BJ (cell line): ENCODE measurements around the gene MAN2A1. TPM values are rescaled to one million over a fixed set of nuclear protein-coding genes. Genes with fewer than 3 reads are reported as not detected.

Source experiments
- CTCF ChIA-PET: fragments of 350-600 bp; formaldehyde crosslinking; extraction: SDS; loops from one replicate; lab custom pipeline; 2021; ENCODE audit warnings: antibody characterized with exemption, inconsistent platforms; lab: Yijun Ruan, JAX
- POLR2A ChIA-PET: fragments of 300-600 bp; sonication (Branson Sonifier 250); formaldehyde crosslinking; extraction: SDS; loops from one replicate; lab custom pipeline; 2021; ENCODE audit warnings: antibody characterized with exemption; lab: Charles Lee
- DNase-seq: peaks from one replicate; pipeline ENCODE4 v3.0.0-alpha.2; 2011; ENCODE audit warnings: low read depth
- H3K27me3 ChIP-seq: 2 replicates; pipeline ENCODE4 v1.6.0; 2011; ENCODE audit warnings: low read length; ENCODE audit not compliant: control insufficient read depth, insufficient read depth
- H3K36me3 ChIP-seq: 2 replicates; pipeline ENCODE4 v1.5.1; 2011; ENCODE audit warnings: low read length; ENCODE audit not compliant: control insufficient read depth, insufficient read depth
- H3K4me3 ChIP-seq: 2 replicates; pipeline ENCODE4 v1.5.1; 2011; ENCODE audit warnings: low read depth, mild to moderate bottlenecking, control low read depth, low read length
- polyA plus RNA-seq: library from polyadenylated mRNA; depleted of rRNA; stranded (reverse); fragments of >200 nt; gene quantifications from 2 replicates; pipeline ENCODE4 v1.2.3, GENCODE V29; 2011
- TF ChIP-seq, protein P1 (sequence below): IDR thresholded peaks from 2 replicates; pipeline ENCODE4 v1.5.1; 2011; ENCODE audit warnings: low read depth, mild to moderate bottlenecking, control low read depth, inconsistent platforms, low read length, moderate library complexity; ENCODE audit not compliant: insufficient read depth

The MAN2A1 gene
- polyA plus RNA-seq, 1 experiment = 18.4 TPM

DNA sequence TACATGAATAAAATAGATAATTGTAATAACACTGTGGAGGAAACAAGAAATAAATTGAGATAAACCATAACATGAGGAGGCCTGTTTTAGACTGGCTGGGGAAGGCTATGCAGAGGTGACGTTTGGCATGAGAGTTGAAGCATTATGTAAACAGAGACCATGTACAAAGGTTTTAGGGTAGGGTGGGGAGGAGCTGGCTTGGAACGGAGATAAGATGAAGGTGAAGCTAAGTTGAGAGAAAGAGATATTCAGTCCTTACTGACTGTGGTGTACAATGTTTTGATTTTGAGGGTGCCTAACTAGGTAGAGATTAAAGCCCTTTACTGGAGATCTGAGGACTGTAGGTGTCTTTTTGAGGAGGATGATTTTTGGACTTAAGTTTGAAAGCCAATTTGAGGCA is 17.8 kb downstream of the MAN2A1 start:
- ChIA-PET POLR2A (no interaction called here), CTCF (interaction anchor here (1.8 kb wide), 1 partner anchor 14 kb away, joined by 3 read pairs; no protein-coding TSS in a partner anchor)
- no peaks in the 10 kb centered on the region for H3K27me3 ChIP-seq
- DNase-seq = no peak
- H3K36me3 ChIP-seq = no peaks in the 10 kb centered on the region
- TF ChIP-seq, protein P1, sequence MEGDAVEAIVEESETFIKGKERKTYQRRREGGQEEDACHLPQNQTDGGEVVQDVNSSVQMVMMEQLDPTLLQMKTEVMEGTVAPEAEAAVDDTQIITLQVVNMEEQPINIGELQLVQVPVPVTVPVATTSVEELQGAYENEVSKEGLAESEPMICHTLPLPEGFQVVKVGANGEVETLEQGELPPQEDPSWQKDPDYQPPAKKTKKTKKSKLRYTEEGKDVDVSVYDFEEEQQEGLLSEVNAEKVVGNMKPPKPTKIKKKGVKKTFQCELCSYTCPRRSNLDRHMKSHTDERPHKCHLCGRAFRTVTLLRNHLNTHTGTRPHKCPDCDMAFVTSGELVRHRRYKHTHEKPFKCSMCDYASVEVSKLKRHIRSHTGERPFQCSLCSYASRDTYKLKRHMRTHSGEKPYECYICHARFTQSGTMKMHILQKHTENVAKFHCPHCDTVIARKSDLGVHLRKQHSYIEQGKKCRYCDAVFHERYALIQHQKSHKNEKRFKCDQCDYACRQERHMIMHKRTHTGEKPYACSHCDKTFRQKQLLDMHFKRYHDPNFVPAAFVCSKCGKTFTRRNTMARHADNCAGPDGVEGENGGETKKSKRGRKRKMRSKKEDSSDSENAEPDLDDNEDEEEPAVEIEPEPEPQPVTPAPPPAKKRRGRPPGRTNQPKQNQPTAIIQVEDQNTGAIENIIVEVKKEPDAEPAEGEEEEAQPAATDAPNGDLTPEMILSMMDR = no peak
- H3K4me3 ChIP-seq = no peak overlapping the region

DNA sequence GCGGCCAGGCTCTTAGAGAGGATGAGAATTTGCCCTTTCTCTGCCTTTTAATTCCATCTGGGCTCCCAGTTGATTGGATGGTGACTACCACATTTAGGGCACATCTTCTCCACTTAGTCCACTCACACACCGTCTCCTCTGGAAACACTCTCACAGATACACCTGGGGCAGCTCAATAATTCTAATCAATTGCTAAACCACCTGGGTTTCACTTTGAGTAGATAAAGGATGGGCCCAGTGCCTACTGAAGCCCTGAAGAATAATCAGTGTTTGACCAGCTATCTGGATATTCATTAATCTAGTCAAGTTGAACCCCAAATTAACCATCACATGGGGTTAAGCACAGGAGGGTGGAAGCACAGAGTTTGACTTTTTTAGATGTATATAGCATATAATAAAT is 19.1 kb downstream of the MAN2A1 start:
- TF ChIP-seq, protein P1 = no peak
- no peak for DNase-seq
- Histone ChIP-seq H3K27me3 (no peaks in the 10 kb centered on the region), H3K4me3 (no peak overlapping the region), H3K36me3 (no peaks in the 10 kb centered on the region)
- POLR2A ChIA-PET = no interaction called here
- CTCF ChIA-PET = no interaction called here

DNA sequence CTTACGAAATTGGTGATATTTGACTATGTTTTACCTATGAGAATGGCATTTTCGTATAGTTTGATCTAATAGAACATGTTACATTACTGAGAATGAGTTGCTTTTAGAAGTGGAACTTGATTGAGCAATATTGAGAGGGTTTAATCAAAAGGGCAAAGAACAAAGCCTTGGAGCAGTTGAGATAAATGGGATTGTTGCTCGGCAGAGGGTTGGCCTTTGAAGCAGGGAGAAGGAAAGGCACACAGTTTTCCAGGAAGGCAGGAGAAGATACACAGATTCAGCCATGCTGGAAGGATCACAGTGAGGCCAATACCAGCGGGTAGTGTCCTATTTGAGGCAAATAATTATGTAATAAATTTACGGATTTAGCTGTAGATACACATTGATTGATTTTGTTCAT is 19.5 kb downstream of the MAN2A1 start:
- POLR2A ChIA-PET = no interaction called here
- DNase-seq = no peak
- H3K4me3 ChIP-seq = no peak overlapping the region
- TF ChIP-seq, protein P1 = no peak
- CTCF ChIA-PET = no interaction called here
- no peaks in the 10 kb centered on the region for H3K36me3 ChIP-seq
- no peaks in the 10 kb centered on the region for H3K27me3 ChIP-seq

DNA sequence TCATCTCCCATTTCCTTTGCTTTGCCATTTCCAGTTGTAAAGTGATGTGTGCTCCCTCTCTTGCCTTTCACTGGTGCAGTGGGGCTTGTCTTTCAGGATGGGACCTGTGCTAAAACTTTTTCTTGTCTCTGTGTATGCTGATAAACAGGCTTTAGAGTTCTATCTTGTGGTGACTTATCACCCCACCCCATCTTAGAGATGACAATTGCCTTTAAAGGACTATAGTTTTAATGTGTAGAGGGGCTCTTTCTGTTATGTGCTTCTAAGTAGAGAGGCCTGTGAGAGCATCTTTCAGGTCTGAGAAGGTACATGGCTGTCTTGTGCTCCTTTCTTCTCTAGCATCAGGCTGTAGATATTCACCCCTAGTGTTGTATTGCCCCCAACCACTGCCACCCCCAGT is 21.9 kb downstream of the MAN2A1 start:
- DNase-seq = no peak
- H3K36me3 ChIP-seq = no peaks in the 10 kb centered on the region
- TF ChIP-seq, protein P1 = no peak
- ChIA-PET CTCF (no interaction called here), POLR2A (no interaction called here)
- H3K27me3 ChIP-seq = no peaks in the 10 kb centered on the region
- no peak overlapping the region for H3K4me3 ChIP-seq

DNA sequence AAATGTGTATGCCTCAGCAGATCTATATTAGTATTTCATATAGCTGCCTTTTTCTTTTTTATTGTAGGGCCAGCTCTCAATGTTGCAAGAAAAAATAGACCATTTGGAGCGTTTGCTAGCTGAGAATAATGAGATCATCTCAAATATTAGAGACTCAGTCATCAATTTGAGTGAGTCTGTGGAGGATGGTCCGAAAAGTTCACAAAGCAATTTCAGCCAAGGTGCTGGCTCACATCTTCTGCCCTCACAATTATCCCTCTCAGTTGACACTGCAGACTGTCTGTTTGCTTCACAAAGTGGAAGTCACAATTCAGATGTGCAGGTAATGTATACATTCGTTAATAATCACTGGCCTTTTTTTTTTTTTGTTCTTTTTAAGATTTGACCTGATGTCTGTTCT is 23.7 kb downstream of the MAN2A1 start:
- ChIA-PET CTCF (interaction anchor here (0.5 kb wide), 1 partner anchor 620 kb away, joined by 3 read pairs; no protein-coding TSS in a partner anchor), POLR2A (no interaction called here)
- no peak for DNase-seq
- no peaks in the 10 kb centered on the region for H3K36me3 ChIP-seq
- TF ChIP-seq, protein P1 = no peak
- no peak overlapping the region for H3K4me3 ChIP-seq
- H3K27me3 ChIP-seq = no peaks in the 10 kb centered on the region
